HG02870 (cell line): ENCODE results near the gene LYSMD4.

Experiments
- ATAC-seq: cut with Tn5 transposase; IDR thresholded peaks from one replicate; pipeline ENCODE4 v1.9.1; 2021; ENCODE audit warnings: mild to moderate bottlenecking, moderate library complexity; ENCODE audit not compliant: unreplicated experiment

Gene LYSMD4

GRCh38 chr15:99707473-99708270 is 25.6 kb downstream of the LYSMD4 start:
- no peak for ATAC-seq

GRCh38 chr15:99706557-99707303 is 26.5 kb downstream of the LYSMD4 start:
- ATAC-seq: no peak

- ATAC-seq: peak; percentile 63
These were observed 28.8 kb downstream of the LYSMD4 start for GRCh38 chr15:99704444-99704838.

- peak; percentile 34 for ATAC-seq
These were observed 29.4 kb downstream of the LYSMD4 start for GRCh38 chr15:99703603-99704443.

- ATAC-seq: no peak
These were observed 30.2 kb downstream of the LYSMD4 start for GRCh38 chr15:99702895-99703602.

- ATAC-seq: no peak
These were observed 37.1 kb downstream of the LYSMD4 start for GRCh38 chr15:99696096-99696495.

- no peak for ATAC-seq
These were observed 40.4 kb downstream of the LYSMD4 start for GRCh38 chr15:99692825-99693224.

- no peak for ATAC-seq
These were observed 46.9 kb downstream of the LYSMD4 start for GRCh38 chr15:99686290-99686689.

GRCh38 chr15:99683000-99683670 is 50.1 kb downstream of the LYSMD4 start:
- no peak for ATAC-seq

GRCh38 chr15:99682455-99682854 is 50.8 kb downstream of the LYSMD4 start:
- ATAC-seq: no peak

- no peak for ATAC-seq
These were observed 51.2 kb downstream of the LYSMD4 start for GRCh38 chr15:99681990-99682389.

GRCh38 chr15:99680276-99680675 is 53.0 kb downstream of the LYSMD4 start:
- ATAC-seq: no peak

- peak; percentile 53 for ATAC-seq
These were observed 55.6 kb downstream of the LYSMD4 start for GRCh38 chr15:99677540-99678134.
